DMS 273 treated with DMSO at 0.1 percent for 48 hours (cell line): ENCODE data around the gene CDK14.

Source experiments
- DNase-seq: peaks from one replicate; lab custom pipeline; 2025; lab: John Stamatoyannopoulos, UW

CDK14 gene

GRCh38 chr7:90951986-90952954 lies 356.1 kb downstream of the CDK14 start:
- no peak for DNase-seq

GRCh38 chr7:90955641-90956207 lies 359.6 kb downstream of the CDK14 start:
- DNase-seq: peak; percentile 92

- no peak for DNase-seq
These were observed 361.8 kb downstream of the CDK14 start for GRCh38 chr7:90957883-90958282.

GRCh38 chr7:90958647-90959046 lies 362.5 kb downstream of the CDK14 start:
- DNase-seq: no peak

- no peak for DNase-seq
These were observed 365.1 kb downstream of the CDK14 start for GRCh38 chr7:90961037-90961725.

GRCh38 chr7:90965211-90965610 lies 369.1 kb downstream of the CDK14 start:
- no peak for DNase-seq

- DNase-seq: no peak
These were observed 370.2 kb downstream of the CDK14 start for GRCh38 chr7:90966346-90966745.

- no peak for DNase-seq
These were observed 372.8 kb downstream of the CDK14 start for GRCh38 chr7:90968871-90969270.

- no peak for DNase-seq
These were observed 376.9 kb downstream of the CDK14 start for GRCh38 chr7:90972906-90973550.

GRCh38 chr7:90977056-90977455 lies 380.9 kb downstream of the CDK14 start:
- no peak for DNase-seq

GRCh38 chr7:90980545-90980944 lies 384.4 kb downstream of the CDK14 start:
- no peak for DNase-seq

- no peak for DNase-seq
These were observed 386.1 kb downstream of the CDK14 start for GRCh38 chr7:90982228-90982627.

- no peak for DNase-seq
These were observed 388.6 kb downstream of the CDK14 start for GRCh38 chr7:90984692-90985091.

- peak; percentile 35 for DNase-seq
These were observed 392.4 kb downstream of the CDK14 start for GRCh38 chr7:90988516-90988915.

GRCh38 chr7:90988996-90989765 lies 393.1 kb downstream of the CDK14 start:
- DNase-seq: no peak

GRCh38 chr7:90994121-90994520 lies 398.0 kb downstream of the CDK14 start:
- no peak for DNase-seq

GRCh38 chr7:90994601-90995000 lies 398.5 kb downstream of the CDK14 start:
- no peak for DNase-seq

GRCh38 chr7:90995996-90996395 lies 399.9 kb downstream of the CDK14 start:
- DNase-seq: no peak

- no peak for DNase-seq
These were observed 404.2 kb downstream of the CDK14 start for GRCh38 chr7:90999989-91000979.

GRCh38 chr7:91005024-91005423 lies 408.9 kb downstream of the CDK14 start:
- DNase-seq: no peak
